ENCODE measurements around the gene CYP4F8.
A peak's percentile ranks its signal among the peaks of the same experiment; 100 is the strongest.
"Not testable (repeated sequence)": the region's sequence is repeated elsewhere in the genome, so short reads cannot be mapped to it uniquely, and the experiment has no call there.

Gene CYP4F8

DNA sequence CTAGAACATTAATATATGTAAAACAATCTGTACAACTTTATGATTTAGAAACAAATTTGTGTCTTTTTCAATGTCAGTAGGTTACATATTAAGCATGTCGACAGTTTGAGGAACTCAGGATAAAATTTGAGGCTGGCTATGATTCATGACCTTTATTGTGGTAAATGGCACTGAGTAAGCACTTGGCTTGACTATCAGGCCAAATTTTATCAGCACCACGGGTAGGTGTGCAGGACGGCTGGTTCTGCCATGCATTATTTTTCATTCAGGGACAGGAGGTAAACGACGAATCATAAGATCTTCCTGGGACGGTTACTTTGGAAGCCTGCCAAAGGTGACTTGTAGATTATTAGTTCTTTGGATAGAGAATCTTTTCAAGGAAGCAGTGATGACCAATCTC is 19.9 kb upstream of the CYP4F8 start:
- H3K9me3 Mint-ChIP-seq = peaks cover 6% of the 10 kb centered on the region
- no peak overlapping the region for H3K27ac Mint-ChIP-seq
- peaks cover 24% of the 10 kb centered on the region for H3K27me3 Mint-ChIP-seq
- no peak overlapping the region for H3K4me3 Mint-ChIP-seq
- DNase-seq = no peak
- CTCF ChIA-PET = no interaction called here
- H3K36me3 Mint-ChIP-seq = no peaks in the 10 kb centered on the region
- H3K4me1 Mint-ChIP-seq = no peaks in the 10 kb centered on the region

DNA sequence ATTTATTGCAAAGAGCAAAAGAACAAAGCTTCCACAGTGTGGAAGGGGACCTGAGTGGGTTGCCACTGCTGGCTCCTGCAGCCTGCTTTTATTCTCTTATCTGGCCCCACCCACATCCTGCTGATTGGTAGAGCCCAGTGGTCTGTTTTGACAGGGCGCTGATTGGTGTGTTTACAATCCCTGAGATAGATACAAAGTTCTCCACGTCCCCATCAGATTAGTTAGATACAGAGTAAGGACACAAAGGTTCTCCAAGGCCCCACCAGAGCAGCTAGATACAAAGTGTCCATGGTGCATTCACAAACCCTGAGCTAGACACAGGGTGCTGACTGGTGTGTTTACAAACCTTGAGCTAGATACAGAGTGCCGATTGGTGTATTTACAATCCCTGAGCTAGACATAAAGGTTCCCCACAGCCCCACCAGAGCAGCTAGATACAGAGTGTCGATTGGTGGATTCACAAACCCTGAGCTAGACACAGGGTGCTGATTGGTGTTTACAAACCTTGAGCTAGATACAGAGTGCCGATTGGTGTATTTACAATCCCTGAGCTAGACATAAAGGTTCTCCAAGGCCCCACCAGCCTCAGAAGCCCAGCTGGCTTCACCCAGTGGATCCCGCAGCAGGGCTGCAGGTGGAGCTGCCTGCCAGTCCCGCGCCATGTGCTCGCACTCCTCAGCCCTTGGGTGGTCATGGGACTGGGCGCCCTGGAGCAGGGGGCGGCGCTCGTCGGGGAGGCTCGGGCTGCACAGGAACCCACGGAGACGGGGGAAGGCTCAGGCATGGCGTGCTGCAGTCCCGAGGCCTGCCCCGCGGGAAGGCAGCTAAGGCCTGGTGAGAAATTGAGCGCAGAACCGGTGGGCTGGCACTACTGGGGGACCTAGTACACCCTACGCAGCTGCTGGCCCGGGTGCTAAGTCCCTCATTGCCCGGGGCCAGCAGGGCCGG is 6.8 kb upstream of the CYP4F8 start:
- H3K4me1 Mint-ChIP-seq, CTCF ChIA-PET: not testable (repeated sequence)

GRCh38 chr19:15609261-15609660 is 5.8 kb upstream of the CYP4F8 start:
- DNase-seq = no peak
- CTCF ChIA-PET = no interaction called here
- H3K27ac Mint-ChIP-seq = no peak overlapping the region
- H3K4me1 Mint-ChIP-seq = no peaks in the 10 kb centered on the region
- no peaks in the 10 kb centered on the region for H3K36me3 Mint-ChIP-seq
- H3K4me3 Mint-ChIP-seq = no peak overlapping the region
- no peaks in the 10 kb centered on the region for H3K9me3 Mint-ChIP-seq
- H3K27me3 Mint-ChIP-seq = no peaks in the 10 kb centered on the region

More for the DNA sequence above, 6.8 kb upstream of the CYP4F8 start:
- H3K4me3 Mint-ChIP-seq, H3K27ac Mint-ChIP-seq, H3K27me3 Mint-ChIP-seq, H3K36me3 Mint-ChIP-seq, H3K9me3 Mint-ChIP-seq, DNase-seq: not testable (repeated sequence)

GRCh38 chr19:15612342-15612741 is 2.7 kb upstream of the CYP4F8 start:
- no peak for DNase-seq
- Mint-ChIP-seq H3K27me3 (peaks cover 16% of the 10 kb centered on the region), H3K4me1 (no peaks in the 10 kb centered on the region), H3K9me3 (no peaks in the 10 kb centered on the region), H3K36me3 (no peaks in the 10 kb centered on the region), H3K4me3 (no peak overlapping the region), H3K27ac (no peak overlapping the region)
- CTCF ChIA-PET = no interaction called here

DNA sequence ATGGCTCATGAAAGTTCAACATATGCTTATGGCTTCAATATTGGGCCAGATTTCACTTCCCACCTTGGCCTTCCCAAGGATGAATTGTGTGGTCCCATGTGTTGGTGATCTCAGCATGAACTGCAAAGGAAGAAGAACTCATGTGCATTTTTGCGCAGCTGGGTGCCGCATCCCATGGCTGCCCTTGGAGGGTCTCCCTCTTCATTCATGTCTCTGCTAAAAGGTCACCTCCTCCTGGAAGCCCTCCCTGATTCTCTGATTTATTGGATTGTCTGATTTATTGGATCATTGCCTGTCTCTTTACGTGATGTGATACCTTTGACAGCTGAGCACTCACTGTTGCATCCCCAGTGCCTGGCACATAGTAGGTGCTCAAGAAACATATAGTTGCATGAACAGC is 1.7 kb upstream of the CYP4F8 start:
- H3K9me3 Mint-ChIP-seq = no peaks in the 10 kb centered on the region
- H3K4me1 Mint-ChIP-seq = no peaks in the 10 kb centered on the region
- H3K27ac Mint-ChIP-seq = no peak overlapping the region
- DNase-seq = no peak
- no peak overlapping the region for H3K4me3 Mint-ChIP-seq
- H3K36me3 Mint-ChIP-seq = no peaks in the 10 kb centered on the region
- peaks cover 19% of the 10 kb centered on the region for H3K27me3 Mint-ChIP-seq
- CTCF ChIA-PET = no interaction called here

- Mint-ChIP-seq H3K27me3 (peaks cover 19% of the 10 kb centered on the region), H3K27ac (no peak overlapping the region), H3K9me3 (no peaks in the 10 kb centered on the region), H3K4me1 (no peaks in the 10 kb centered on the region), H3K36me3 (no peaks in the 10 kb centered on the region), H3K4me3 (no peak overlapping the region)
- CTCF ChIA-PET = no interaction called here
- no peak for DNase-seq
Observed at GRCh38 chr19:15615526-15615925, 508 bp downstream of the CYP4F8 start.

- no peak for DNase-seq
- CTCF ChIA-PET = no interaction called here
- H3K4me3 Mint-ChIP-seq = no peak overlapping the region
- H3K4me1 Mint-ChIP-seq = no peaks in the 10 kb centered on the region
- H3K27ac Mint-ChIP-seq = no peak overlapping the region
- no peaks in the 10 kb centered on the region for H3K36me3 Mint-ChIP-seq
- H3K27me3 Mint-ChIP-seq = peaks cover 19% of the 10 kb centered on the region
- no peaks in the 10 kb centered on the region for H3K9me3 Mint-ChIP-seq
Observed at GRCh38 chr19:15616183-15616582, 1.2 kb downstream of the CYP4F8 start.

DNA sequence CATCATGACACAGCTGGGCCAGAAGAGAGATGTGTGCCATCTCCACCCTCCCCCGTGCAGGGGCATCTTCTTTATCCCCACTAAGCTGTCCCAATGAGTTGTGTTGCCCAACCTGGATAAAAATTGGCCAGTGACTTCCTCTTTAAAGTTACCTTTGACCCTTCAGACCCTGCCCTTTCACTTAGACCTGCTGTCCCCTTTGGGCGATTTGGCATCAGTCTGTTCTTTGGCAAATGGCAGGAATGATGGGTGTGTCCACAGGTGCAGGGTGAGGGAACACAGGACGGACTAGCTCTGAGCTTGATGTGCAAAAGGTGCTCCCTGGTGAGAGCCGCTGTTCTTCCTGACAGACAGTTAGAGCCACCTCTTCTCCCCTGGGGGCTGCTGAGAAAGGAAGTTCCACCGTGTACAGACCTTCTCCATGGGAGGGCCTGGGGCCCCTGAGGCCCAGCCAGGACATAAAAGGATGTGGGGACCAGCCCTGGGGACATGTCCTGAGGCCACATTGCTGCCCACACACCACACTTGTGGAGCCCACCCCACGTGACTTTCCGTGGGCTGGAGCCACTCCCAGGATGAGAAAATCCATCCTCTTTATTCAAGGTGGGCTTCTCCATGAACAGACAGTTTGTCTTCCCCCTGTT is 1.7 kb downstream of the CYP4F8 start:
- Mint-ChIP-seq H3K27ac (no peak overlapping the region), H3K9me3 (no peaks in the 10 kb centered on the region), H3K27me3 (peaks cover 19% of the 10 kb centered on the region), H3K36me3 (no peaks in the 10 kb centered on the region), H3K4me1 (no peaks in the 10 kb centered on the region), H3K4me3 (no peak overlapping the region)
- CTCF ChIA-PET = no interaction called here
- no peak for DNase-seq

DNA sequence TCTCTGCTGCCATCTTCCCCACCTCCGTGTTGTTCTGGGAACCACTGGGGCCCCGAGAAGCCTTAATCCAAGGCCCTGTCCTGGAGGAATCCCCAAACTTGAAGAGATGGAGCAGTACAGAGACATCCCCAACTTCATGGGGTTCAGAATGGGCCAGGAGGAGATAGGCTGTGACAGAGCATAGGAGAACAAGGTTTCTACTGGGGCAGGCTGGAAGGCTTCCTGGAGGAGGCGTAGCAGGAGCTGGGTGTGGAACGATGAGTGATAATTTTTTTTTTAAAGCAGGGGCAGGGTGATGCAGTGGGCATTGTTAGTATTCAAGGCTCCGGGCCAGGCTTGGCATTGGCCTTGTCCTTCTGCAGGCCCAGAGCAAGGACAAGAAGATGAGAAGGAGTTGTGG is 3.3 kb downstream of the CYP4F8 start:
- DNase-seq = no peak
- Mint-ChIP-seq H3K9me3 (no peaks in the 10 kb centered on the region), H3K4me1 (no peaks in the 10 kb centered on the region), H3K4me3 (no peak overlapping the region), H3K27ac (no peak overlapping the region), H3K36me3 (no peaks in the 10 kb centered on the region), H3K27me3 (peaks cover 19% of the 10 kb centered on the region)
- CTCF ChIA-PET = no interaction called here

GRCh38 chr19:15621801-15622200 is 6.8 kb downstream of the CYP4F8 start:
- DNase-seq = no peak
- no peak overlapping the region for H3K4me3 Mint-ChIP-seq
- H3K9me3 Mint-ChIP-seq = no peaks in the 10 kb centered on the region
- H3K36me3 Mint-ChIP-seq = no peaks in the 10 kb centered on the region
- CTCF ChIA-PET = no interaction called here
- H3K27ac Mint-ChIP-seq = no peak overlapping the region
- H3K4me1 Mint-ChIP-seq = no peaks in the 10 kb centered on the region
- H3K27me3 Mint-ChIP-seq = peaks cover 7% of the 10 kb centered on the region

GRCh38 chr19:15622991-15623390 is 8.0 kb downstream of the CYP4F8 start:
- H3K4me3 Mint-ChIP-seq = no peak overlapping the region
- CTCF ChIA-PET = interaction anchor here (1.3 kb wide), 1 partner anchor 9 kb away, joined by 3 read pairs; no protein-coding TSS in a partner anchor
- H3K27me3 Mint-ChIP-seq = peaks cover 6% of the 10 kb centered on the region
- H3K36me3 Mint-ChIP-seq = no peaks in the 10 kb centered on the region
- H3K27ac Mint-ChIP-seq = no peak overlapping the region
- no peak for DNase-seq
- no peaks in the 10 kb centered on the region for H3K4me1 Mint-ChIP-seq
- H3K9me3 Mint-ChIP-seq = no peaks in the 10 kb centered on the region

DNA sequence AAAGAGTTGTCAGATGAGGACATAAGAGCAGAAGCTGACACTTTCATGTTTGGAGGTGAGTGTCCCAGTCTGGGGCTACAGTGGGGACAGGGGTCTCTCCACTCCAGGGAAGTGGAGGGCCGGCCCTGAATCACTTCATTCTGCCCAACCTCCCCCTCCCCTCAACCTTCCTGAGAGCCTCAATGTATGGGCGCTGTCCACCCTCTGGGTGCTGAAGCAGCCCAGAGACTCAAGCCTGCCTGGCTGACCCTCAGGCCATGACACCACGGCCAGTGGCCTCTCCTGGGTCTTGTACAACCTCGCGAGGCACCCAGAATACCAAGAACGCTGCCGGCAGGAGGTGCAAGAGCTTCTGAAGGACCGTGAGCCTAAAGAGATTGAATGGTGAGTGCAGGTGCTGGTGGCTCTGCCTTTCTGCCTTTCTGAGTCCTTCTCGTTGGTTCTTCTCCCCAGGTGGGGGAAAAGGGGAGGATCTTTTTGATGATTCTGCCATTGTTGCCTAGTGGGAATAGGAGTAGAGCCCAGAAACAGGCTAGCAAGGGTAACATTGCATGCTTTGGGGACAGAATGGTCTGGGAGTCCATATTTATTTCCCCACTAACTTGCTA is 8.8 kb downstream of the CYP4F8 start:
- Mint-ChIP-seq H3K9me3 (no peaks in the 10 kb centered on the region), H3K4me1 (no peaks in the 10 kb centered on the region), H3K27ac (no peak overlapping the region), H3K27me3 (peaks cover 10% of the 10 kb centered on the region), H3K4me3 (no peak overlapping the region), H3K36me3 (no peaks in the 10 kb centered on the region)
- DNase-seq = peak; percentile 45
- CTCF ChIA-PET = interaction anchor here (1.3 kb wide), 1 partner anchor 9 kb away, joined by 3 read pairs; no protein-coding TSS in a partner anchor

- Mint-ChIP-seq H3K4me3 (no peak overlapping the region), H3K27ac (no peak overlapping the region), H3K27me3 (peaks cover 16% of the 10 kb centered on the region), H3K4me1 (no peaks in the 10 kb centered on the region), H3K36me3 (no peaks in the 10 kb centered on the region), H3K9me3 (no peaks in the 10 kb centered on the region)
- CTCF ChIA-PET = no interaction called here
- DNase-seq = no peak
Observed at GRCh38 chr19:15628236-15629002, 13.4 kb downstream of the CYP4F8 start.

All from activated naive CD4-positive, alpha-beta T cell treated with anti-CD3 and anti-CD28 coated beads, Interleukin-2, amount 10 ng/mL, durations not matched to agents 7 days and 5 days (primary cell).